H1 (cell line): ENCODE data around the gene EIF2B1. TPM values are rescaled to one million over a fixed set of nuclear protein-coding genes. Genes with fewer than 3 reads are reported as not detected.

Experiments used
- CTCF ChIA-PET: fragments of 300-600 bp; sonication (Branson Sonifier 250); formaldehyde crosslinking; loops from one replicate; lab custom pipeline; 2021; ENCODE audit not compliant: partially characterized antibody; lab: Charles Lee
- POLR2A ChIA-PET: fragments of 300-600 bp; sonication (Branson Sonifier 250); formaldehyde crosslinking; loops from one replicate; lab custom pipeline; 2021; ENCODE audit warnings: inconsistent platforms; ENCODE audit not compliant: partially characterized antibody; lab: Charles Lee
- DNase-seq, 2 experiments: peaks; one replicate each; pipeline versions ENCODE4 v3.0.0 to v3.0.0-alpha.2; 2010 to 2022; ENCODE audit warnings: low spot score in 2 of 2, low read depth in 1 of 2, mixed read lengths in 1 of 2
- FAIRE-seq: peaks from 2 replicates; lab custom pipeline; 2011; peaks lifted over from hg19 to GRCh38; lab: Jason Lieb, UNC
- H2AFZ ChIP-seq: 2 replicates; pipeline ENCODE4 v1.8.1; 2012; ENCODE audit warnings: low read length, inconsistent platforms
- H2AK5ac ChIP-seq: 2 replicates; pipeline ENCODE4 v1.6.1; 2013; ENCODE audit warnings: low read depth, low read length
- H2BK120ac ChIP-seq: replicated peaks from 2 replicates; pipeline ENCODE3; 2013; ENCODE audit warnings: low read depth, low read length, inconsistent platforms
- H2BK12ac ChIP-seq: 2 replicates; pipeline ENCODE4 v1.6.1; 2013; ENCODE audit warnings: low read depth, low read length
- H2BK15ac ChIP-seq: 2 replicates; pipeline ENCODE4 v1.6.1; 2013; ENCODE audit warnings: low read length
- H2BK20ac ChIP-seq: 2 replicates; pipeline ENCODE4 v1.6.1; 2013; ENCODE audit warnings: low read length
- H2BK5ac ChIP-seq: 2 replicates; pipeline ENCODE4 v1.6.1; 2013; ENCODE audit warnings: low read depth, low read length
- H3K14ac ChIP-seq: 2 replicates; pipeline ENCODE4 v1.6.1; 2013; ENCODE audit warnings: inconsistent platforms; ENCODE audit not compliant: insufficient read length
- H3K18ac ChIP-seq: 2 replicates; pipeline ENCODE4 v1.6.1; 2013; ENCODE audit warnings: low read length; ENCODE audit errors: extremely low read depth
- H3K23ac ChIP-seq: 2 replicates; pipeline ENCODE4 v1.6.1; 2013; ENCODE audit warnings: inconsistent platforms; ENCODE audit not compliant: insufficient read length
- H3K23me2 ChIP-seq: 2 replicates; pipeline ENCODE4 v1.6.1; 2013; ENCODE audit warnings: low read depth, low read length
- H3K27ac ChIP-seq: 2 replicates; pipeline ENCODE4 v1.6.1; 2011; ENCODE audit warnings: low read depth, low read length, inconsistent platforms
- H3K27me3 ChIP-seq, 4 experiments: replicated peaks in 1 of 4; 1 replicate in 1 of 4; 2 replicates in 3 of 4; pipeline versions ENCODE4 v1.6.1 to v1.8.1; 2011 to 2013; ENCODE audit warnings: low read length in 3 of 4, mild to moderate bottlenecking in 3 of 4, inconsistent platforms in 2 of 4, mixed read lengths in 2 of 4, moderate library complexity in 1 of 4; ENCODE audit not compliant: control insufficient read depth in 3 of 4, insufficient read depth in 3 of 4; ENCODE audit errors: extremely low read depth in 1 of 4
- H3K36me3 ChIP-seq, 4 experiments: 2 replicates each; pipeline versions ENCODE4 v1.6.1 to v1.8.1; 2011 to 2013; ENCODE audit warnings: mild to moderate bottlenecking in 4 of 4, low read length in 3 of 4, moderate library complexity in 2 of 4, control low read depth in 1 of 4, inconsistent platforms in 1 of 4; ENCODE audit not compliant: insufficient read depth in 4 of 4, control insufficient read depth in 2 of 4
- H3K4ac ChIP-seq: replicated peaks from 2 replicates; pipeline ENCODE3; 2013; ENCODE audit warnings: low read length, low read depth, mixed read lengths, inconsistent platforms; ENCODE audit not compliant: insufficient read length
- H3K4me1 ChIP-seq, 4 experiments: replicated peaks in 1 of 4; 1 replicate in 1 of 4; 2 replicates in 3 of 4; pipeline versions ENCODE4 v1.6.1 to v1.8.1; 2011 to 2013; ENCODE audit warnings: low read length in 3 of 4, inconsistent platforms in 2 of 4, mixed read lengths in 1 of 4; ENCODE audit not compliant: insufficient read depth in 4 of 4, control insufficient read depth in 3 of 4
- H3K4me2 ChIP-seq, 2 experiments: 2 replicates each; pipeline versions ENCODE4 v1.6.1 to v1.8.1; 2011 to 2013; ENCODE audit warnings: low read depth in 2 of 2, low read length in 2 of 2, control low read depth in 1 of 2, inconsistent platforms in 1 of 2, mild to moderate bottlenecking in 1 of 2; ENCODE audit not compliant: insufficient read depth in 1 of 2
- H3K4me3 ChIP-seq, 4 experiments: fragments of 200-600, 300-600 bp in 1 of 4; sonication (generic), shearing (Covaris generic), sonication (Bioruptor Twin) in 1 of 4; 2 replicates each; pipeline versions ENCODE4 v1.5.1 to v1.8.1; 2011 to 2016; ENCODE audit warnings: low read length in 4 of 4, low read depth in 3 of 4, control low read depth in 2 of 4, inconsistent platforms in 2 of 4, mild to moderate bottlenecking in 2 of 4, mixed read lengths in 1 of 4, moderate library complexity in 1 of 4; ENCODE audit not compliant: insufficient read depth in 2 of 4; ENCODE audit errors: extremely low read depth in 1 of 4
- H3K56ac ChIP-seq: replicated peaks from 2 replicates; pipeline ENCODE3; 2013; ENCODE audit warnings: low read depth, mild to moderate bottlenecking, mixed read lengths, low read length, inconsistent platforms; ENCODE audit not compliant: insufficient read length
- H3K79me1 ChIP-seq: 2 replicates; pipeline ENCODE4 v1.6.1; 2013; ENCODE audit warnings: low read depth, low read length, control low read depth
- H3K79me2 ChIP-seq, 2 experiments: 2 replicates each; pipeline versions ENCODE4 v1.6.1 to v1.8.1; 2012 to 2013; ENCODE audit warnings: low read length in 2 of 2, mild to moderate bottlenecking in 2 of 2, inconsistent platforms in 1 of 2; ENCODE audit not compliant: insufficient read depth in 2 of 2, control insufficient read depth in 1 of 2
- H3K9ac ChIP-seq, 4 experiments: replicated peaks in 1 of 4; 1 replicate in 1 of 4; 2 replicates in 3 of 4; pipeline versions ENCODE4 v1.6.1 to v1.8.1; 2011 to 2013; ENCODE audit warnings: low read depth in 3 of 4, low read length in 3 of 4, control low read depth in 2 of 4, mild to moderate bottlenecking in 2 of 4, moderate library complexity in 2 of 4, inconsistent platforms in 1 of 4; ENCODE audit errors: extremely low read depth in 1 of 4
- H3K9me3 ChIP-seq, 2 experiments: 2 replicates each; pipeline versions ENCODE4 v1.6.1 to v1.8.1; 2012 to 2013; ENCODE audit warnings: mild to moderate bottlenecking in 2 of 2, moderate library complexity in 2 of 2, control low read depth in 1 of 2, inconsistent platforms in 1 of 2, low read depth in 1 of 2, low read length in 1 of 2, mixed read lengths in 1 of 2; ENCODE audit not compliant: insufficient read depth in 2 of 2
- H4K20me1 ChIP-seq, 2 experiments: replicated peaks in 1 of 2; 2 replicates each; pipeline versions ENCODE3 to v1.8.1; 2011 to 2013; ENCODE audit warnings: inconsistent platforms in 2 of 2, low read length in 2 of 2, mild to moderate bottlenecking in 1 of 2; ENCODE audit not compliant: insufficient read depth in 2 of 2, control insufficient read depth in 1 of 2
- H4K5ac ChIP-seq: 2 replicates; pipeline ENCODE4 v1.6.1; 2013; ENCODE audit warnings: low read length, low read depth, mixed read lengths, inconsistent platforms; ENCODE audit not compliant: insufficient read length
- H4K8ac ChIP-seq: 2 replicates; pipeline ENCODE4 v1.8.0; 2013; ENCODE audit warnings: mild to moderate bottlenecking, moderate library complexity, low read length, inconsistent platforms; ENCODE audit not compliant: insufficient read depth; ENCODE audit errors: extremely low read depth
- H4K91ac ChIP-seq: replicated peaks from 2 replicates; pipeline ENCODE3; 2013; ENCODE audit warnings: low read length, mixed read lengths, inconsistent platforms; ENCODE audit not compliant: insufficient read length
- ASH2L ChIP-seq: fragments of 200-600, 300-600 bp; sonication (generic); IDR thresholded peaks from one replicate; pipeline ENCODE4 v1.7.1; 2017; ENCODE audit warnings: low read length
- BCL11A ChIP-seq, 2 experiments: IDR thresholded peaks; one replicate each; pipeline ENCODE4 v1.6.1; 2011; ENCODE audit warnings: low read depth in 2 of 2, low read length in 2 of 2, mild to moderate bottlenecking in 2 of 2
- BRCA1 ChIP-seq: IDR thresholded peaks from 2 replicates; pipeline ENCODE4 v1.6.1; 2012; ENCODE audit warnings: low read depth, low read length, improper control_type of control experiment
- CHD2 ChIP-seq: IDR thresholded peaks from 2 replicates; pipeline ENCODE4 v1.6.1; 2012; ENCODE audit warnings: low read length, improper control_type of control experiment
- CREB1 ChIP-seq: IDR thresholded peaks from 2 replicates; pipeline ENCODE4 v1.6.1; 2012; ENCODE audit warnings: inconsistent platforms
- GABPA ChIP-seq: IDR thresholded peaks from 2 replicates; pipeline ENCODE4 v1.6.1; 2011; ENCODE audit warnings: mild to moderate bottlenecking, low read length, moderate library complexity, borderline replicate concordance; ENCODE audit not compliant: insufficient read depth
- JUN ChIP-seq: IDR thresholded peaks from 2 replicates; pipeline ENCODE4 v1.6.1; 2011; ENCODE audit warnings: low read depth, mild to moderate bottlenecking, improper control_type of control experiment, low read length
- JUND ChIP-seq: IDR thresholded peaks from 2 replicates; pipeline ENCODE4 v1.6.1; 2011; ENCODE audit warnings: mild to moderate bottlenecking, improper control_type of control experiment, low read length
- MAFK ChIP-seq: IDR thresholded peaks from 2 replicates; pipeline ENCODE4 v1.6.1; 2012; ENCODE audit warnings: low read depth, mild to moderate bottlenecking, improper control_type of control experiment, low read length
- MAX ChIP-seq: IDR thresholded peaks from 2 replicates; pipeline ENCODE4 v1.6.1; 2012; ENCODE audit warnings: inconsistent platforms
- POU5F1 ChIP-seq: IDR thresholded peaks from 2 replicates; pipeline ENCODE4 v1.6.1; 2011; ENCODE audit warnings: low read depth, mild to moderate bottlenecking, low read length, moderate library complexity
- RAD21 ChIP-seq, 2 experiments: IDR thresholded peaks in 1 of 2; conservative IDR thresholded peaks in 1 of 2; 2 replicates each; pipeline ENCODE4 v1.6.1; 2011; ENCODE audit warnings: low read depth in 2 of 2, low read length in 2 of 2, improper control_type of control experiment in 1 of 2, inconsistent platforms in 1 of 2, mild to moderate bottlenecking in 1 of 2, moderate library complexity in 1 of 2
- RBBP5 ChIP-seq: IDR thresholded peaks from 2 replicates; pipeline ENCODE4 v1.7.1; 2012; ENCODE audit warnings: low read depth, mild to moderate bottlenecking, inconsistent platforms, low read length, moderate library complexity, borderline replicate concordance
- SAP30 ChIP-seq: fragments of 300-600 bp; sonication (generic); IDR thresholded peaks from 2 replicates; pipeline ENCODE4 v1.7.1; 2012; ENCODE audit warnings: low read length, moderate library complexity, mild to moderate bottlenecking, inconsistent platforms; ENCODE audit not compliant: insufficient read depth, insufficient replicate concordance
- SIRT6 ChIP-seq: IDR thresholded peaks from one replicate; pipeline ENCODE4 v1.7.1; 2012; ENCODE audit warnings: low read length, inconsistent platforms
- WGBS, 2 experiments: shearing (Covaris generic) in 1 of 2; methylation state at CpG; one replicate each; pipeline versions ENCODE4 v1.1.6 to v1.1.7; 2013 to 2015; ENCODE audit warnings: low lambda C conversion rate in 2 of 2, mixed read lengths in 2 of 2, inconsistent platforms in 1 of 2, low coverage in 1 of 2, missing lambda C conversion rate in 1 of 2; ENCODE audit not compliant: insufficient replicate concordance in 2 of 2, insufficient coverage in 1 of 2, insufficient read length in 1 of 2; ENCODE audit errors: extremely low coverage in 1 of 2, missing lambda C conversion rate in 1 of 2; 5-methylcytosine and 5-hydroxymethylcytosine counted together
- polyA plus RNA-seq, 7 experiments: library from polyadenylated mRNA; depleted of rRNA in 3 of 7; stranded (reverse) in 5 of 7; unstranded in 2 of 7; fragments of >200 nt in 5 of 7; fragments of 200-250 nt in 2 of 7; gene quantifications; 1 replicate in 5 of 7; 2 replicates in 1 of 7; 4 replicates in 1 of 7; pipeline versions ENCODE4 v1.2.1 to v1.2.3, GENCODE V29; 2011 to 2013; ENCODE audit warnings: missing spikeins in 2 of 7, mixed read lengths in 2 of 7
- total RNA-seq: library from RNA; stranded (reverse); fragmentation: NEBNext Ultra II Directional; extraction: Animal tissue kit (Norgen Biotek cat#: 25700); gene quantifications from 2 replicates; pipeline ENCODE4 v1.2.1, GENCODE V29; 2021

EIF2B1 gene
- total and polyA plus RNA-seq, 2 of the 8 experiments (the other 6 are each of a cell fraction or from before 2014, with no cell fraction given) = 24.9 to 49.9 TPM

GRCh38 chr12:123572391-123572790 is 61.1 kb downstream of the EIF2B1 start:
- Histone ChIP-seq H2BK5ac (no peak overlapping the region), H3K4me1 (no peaks in the 10 kb centered on the region), H3K56ac (no peak overlapping the region), H3K9me3 (peaks cover 0 to 2% of the 10 kb centered on the region in 2 experiments; a peak in 1 of 4 replicates), H4K91ac (no peak overlapping the region), H4K5ac (no peak overlapping the region), H2AFZ (no peak overlapping the region), H3K18ac (no peak overlapping the region), H3K14ac (no peak overlapping the region), H2BK20ac (no peak overlapping the region), H3K79me2 (no peaks in the 10 kb centered on the region), H3K23ac (no peak overlapping the region), H3K4me2 (no peak overlapping the region), H3K27ac (no peak overlapping the region), H2BK120ac (no peak overlapping the region), H3K4ac (no peak overlapping the region), H3K4me3 (no peak overlapping the region), H2AK5ac (no peak overlapping the region), H3K36me3 (no peaks in the 10 kb centered on the region), H2BK15ac (no peak overlapping the region), H4K8ac (no peak overlapping the region), H3K27me3 (no peaks in the 10 kb centered on the region), H3K79me1 (no peaks in the 10 kb centered on the region; the same call in 1 of the 2 replicates), H3K23me2 (no peaks in the 10 kb centered on the region; the same call in 1 of the 2 replicates), H3K9ac (no peak overlapping the region), H4K20me1 (no peaks in the 10 kb centered on the region), H2BK12ac (no peak overlapping the region)
- DNase-seq (no peak), FAIRE-seq (no peak)
- ChIA-PET POLR2A (interaction anchor here (0.7 to 1.8 kb wide), 2 partner anchors 9 to 14 kb away, joined by 3 to 5 read pairs; no protein-coding TSS in a partner anchor), CTCF (interaction anchor here (0.6 to 3.8 kb wide), 4 partner anchors 10 to 251 kb away, joined by 3 to 25 read pairs (median 5); no protein-coding TSS in a partner anchor)
- WGBS, 2 experiments = 59% methylated on average over 2 of the region's 2 CpGs; no CpG with 5 or more reads in 1 of the 2 experiments
- TF ChIP-seq BRCA1 (no peak), ASH2L (no peak), MAX (no peak), RBBP5 (no peak), CHD2 (no peak), SIRT6 (no peak), POU5F1 (no peak), GABPA (no peak), JUN (no peak), RAD21 (IDR thresholded peaks at IDR 0.05 in 1 of 2, conservative IDR thresholded peaks at IDR 0.05 in 1 of 2; ENCODE audit: low read depth in 2 of 2, low read length in 2 of 2) (no peak), MAFK (no peak), JUND (no peak), BCL11A (IDR thresholded peaks at IDR 0.05; ENCODE audit: low read depth in 2 of 2, low read length in 2 of 2) (no peak), SAP30 (no peak), CREB1 (no peak)
